Measurements from ENCODE around the gene RNU7-1.

- TF ChIP-seq PHF8 (IDR thresholded peaks at IDR 0.05; ENCODE audit: borderline replicate concordance, low read depth) (no peak), CTCF (IDR thresholded peaks at IDR 0.05) (no peak), FOSB (CRISPR knock-in tag; IDR thresholded peaks at IDR 0.05) (no peak)
These were observed 6.8 kb upstream of the RNU7-1 start for GRCh38 chr12:6936636-6937480.

Measured in A549 (cell line).